Astrocyte of the cerebellum (primary cell): ENCODE data around the gene LCAT.
A peak's percentile ranks its signal among the peaks of the same experiment; 100 is the strongest.

Experiments
- DNase-seq: peaks from one replicate; pipeline ENCODE4 v3.0.0-alpha.2; 2011; ENCODE audit warnings: low read depth
- H3K4me3 ChIP-seq: 2 replicates; pipeline ENCODE4 v1.5.1; 2011; ENCODE audit warnings: mild to moderate bottlenecking, low read depth, low read length, moderate library complexity
- CTCF ChIP-seq: IDR thresholded peaks from 2 replicates; pipeline ENCODE4 v1.5.1; 2012; ENCODE audit warnings: low read length, low read depth, moderate library complexity, mild to moderate bottlenecking; ENCODE audit errors: missing control alignments
- in situ Hi-C: cut with HindIII; loops from 2 replicates; pipeline ENCODE4 v1.10.0; 2017; ENCODE audit warnings: low sequenced_read_pairs

The LCAT gene

GRCh38 chr16:67936124-67936879 lies 7.6 kb downstream of the LCAT start, which contains the start of gene PSMB10:
Gene PSMB10, minus strand, starts transcription at chr16:67936850. Its CDS starts 101 bp downstream, at chr16:67936749.
- peak; percentile 45 for DNase-seq
- in situ Hi-C loops: no loop called here
- TF ChIP-seq CTCF: no peak
- H3K4me3 ChIP-seq: peak within 1 kb of the TSS; percentile 77

DNA sequence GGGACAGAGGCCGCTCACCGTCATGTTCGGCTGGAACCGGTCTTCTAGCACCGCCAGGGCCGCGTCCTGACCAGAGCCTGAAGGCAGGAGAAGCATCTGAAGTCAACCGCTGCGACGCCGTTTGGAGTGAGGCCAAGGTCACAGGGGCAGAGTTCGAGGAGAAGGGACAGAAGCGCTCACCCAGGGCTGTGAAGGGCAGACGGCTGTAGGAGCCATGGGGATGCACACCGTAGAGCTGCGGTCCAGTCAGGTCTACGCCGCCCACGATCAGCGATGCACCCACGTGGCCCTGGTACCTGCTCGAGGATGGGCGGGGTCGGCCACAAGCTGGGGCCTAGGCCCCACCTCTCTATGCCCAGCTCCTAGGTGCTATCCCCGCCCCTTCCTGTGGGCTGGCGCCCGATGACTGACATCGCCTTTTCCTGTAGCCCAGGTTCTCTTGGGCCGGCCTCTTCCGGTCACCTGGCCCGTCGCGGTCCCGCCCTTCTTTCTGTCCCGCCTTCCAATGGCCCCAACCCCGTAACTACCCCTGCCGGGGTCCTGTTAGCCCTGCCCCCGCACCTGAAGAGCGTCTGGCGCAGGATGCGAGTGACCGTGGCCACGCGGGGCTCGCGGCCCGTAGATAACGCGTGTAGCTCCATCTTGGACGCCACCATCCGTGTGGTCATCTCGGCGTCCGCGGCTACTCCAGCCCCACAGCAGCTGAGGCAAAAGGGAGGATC lies 8.4 kb downstream of the LCAT start:
- peak; percentile 80 for DNase-seq
- in situ Hi-C loops: no loop called here
- H3K4me3 ChIP-seq: peak overlapping the region; percentile 77
- TF ChIP-seq CTCF: no peak

GRCh38 chr16:67935101-67935401 lies 8.9 kb downstream of the LCAT start:
- no peak for DNase-seq
- peak overlapping the region; percentile 77 for H3K4me3 ChIP-seq
- in situ Hi-C loops: no loop called here
- TF ChIP-seq CTCF: no peak

GRCh38 chr16:67934306-67935100 lies 9.4 kb downstream of the LCAT start:
- in situ Hi-C loops: no loop called here
- peak overlapping the region; percentile 77 for H3K4me3 ChIP-seq
- DNase-seq: no peak
- TF ChIP-seq CTCF: no peak

- DNase-seq: no peak
- TF ChIP-seq CTCF: no peak
- in situ Hi-C loops: no loop called here
- H3K4me3 ChIP-seq: no peak overlapping the region
Observed at GRCh38 chr16:67933805-67934204, 10.1 kb downstream of the LCAT start.

DNA sequence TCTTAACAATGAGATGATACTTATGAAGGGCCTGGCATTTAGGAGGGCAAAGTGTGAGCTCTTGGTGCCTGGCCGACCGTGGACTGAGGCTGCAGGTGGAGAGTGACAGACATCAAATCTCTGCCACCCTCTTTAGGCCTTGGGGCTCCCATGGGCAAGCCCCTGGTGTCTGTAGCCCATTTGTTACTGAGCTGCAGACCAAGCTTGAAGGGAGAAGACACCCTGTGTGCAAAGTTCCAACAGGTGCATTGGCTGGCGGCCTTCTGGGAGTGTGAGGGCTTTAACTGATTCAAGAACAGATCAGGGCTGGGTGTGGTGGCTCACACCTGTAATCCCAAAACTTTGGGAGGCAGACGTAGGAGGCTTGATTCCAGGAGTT lies 11.5 kb downstream of the LCAT start:
- H3K4me3 ChIP-seq: no peak overlapping the region
- DNase-seq: no peak
- in situ Hi-C loops: no loop called here
- no peak for TF ChIP-seq CTCF
